GM15510 (cell line): ENCODE data around the gene HOXA6.

Source experiments
- POLR2A ChIP-seq: IDR thresholded peaks from 3 replicates; pipeline ENCODE4 v1.6.1; 2011; ENCODE audit warnings: borderline replicate concordance; ENCODE audit not compliant: insufficient read length; ENCODE audit errors: extremely low read depth

The HOXA6 gene

DNA sequence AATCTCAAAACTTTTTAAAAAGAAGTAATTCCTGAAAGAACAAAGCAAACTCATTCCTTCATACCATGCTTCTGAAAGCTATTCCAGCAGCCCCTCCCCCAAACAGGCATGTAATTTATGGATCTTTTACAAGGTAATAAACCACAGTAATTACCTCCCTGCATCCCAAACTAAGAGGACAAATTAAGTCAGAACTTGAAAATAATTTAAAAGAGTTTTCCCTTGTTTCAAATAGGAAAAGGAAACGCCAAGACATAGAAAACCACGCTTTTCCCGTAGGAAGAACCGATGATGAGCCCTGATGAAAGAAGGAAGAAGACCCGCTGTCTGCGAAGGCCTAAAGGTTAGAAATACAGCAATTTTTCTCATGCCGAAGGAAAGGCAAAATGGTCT is 25.9 kb downstream of the HOXA6 start:
- no peak for TF ChIP-seq POLR2A

DNA sequence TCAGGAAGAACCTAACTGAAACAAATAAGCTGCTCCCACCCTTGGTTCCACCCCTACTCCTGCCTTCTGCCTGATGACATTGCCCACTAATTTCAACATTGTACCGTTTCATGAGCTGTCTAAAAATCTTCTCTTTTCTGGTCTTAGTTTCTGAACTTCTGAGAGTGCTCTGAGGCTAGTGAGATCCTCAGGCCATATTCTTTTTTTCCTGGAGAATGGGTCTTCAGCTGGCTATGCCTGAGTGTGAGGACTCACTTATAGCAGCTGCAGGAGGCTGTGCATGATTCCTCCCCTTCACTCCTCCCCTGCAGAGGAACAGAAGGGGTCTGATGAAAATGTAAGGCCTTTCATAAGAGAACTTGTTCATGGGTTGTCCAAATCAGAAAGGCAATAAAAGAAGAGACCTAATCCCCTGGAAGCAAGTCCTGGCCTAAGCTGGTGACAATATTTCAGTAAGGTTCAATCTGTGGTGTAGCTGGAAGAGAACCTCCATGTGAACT is 28.1 kb downstream of the HOXA6 start:
- TF ChIP-seq POLR2A = no peak

DNA sequence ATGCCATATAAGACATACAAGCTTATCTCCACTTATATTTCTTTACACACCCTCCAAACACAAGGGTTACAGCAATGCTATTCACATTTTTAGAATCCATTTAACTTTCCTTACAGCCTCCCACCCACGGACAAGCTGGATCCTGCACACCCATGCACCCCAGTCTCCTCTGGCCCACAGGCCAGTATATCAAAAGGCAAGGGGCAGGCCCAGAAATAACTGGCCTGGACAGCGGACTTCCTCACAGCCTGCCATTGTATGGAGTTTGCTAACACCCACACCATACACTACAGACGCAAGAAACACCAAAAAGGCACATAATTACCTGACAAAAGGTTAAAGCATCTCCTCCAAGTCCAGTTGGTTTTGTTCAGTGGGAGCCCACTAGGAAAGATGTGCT is 29.0 kb downstream of the HOXA6 start:
- TF ChIP-seq POLR2A = no peak

DNA sequence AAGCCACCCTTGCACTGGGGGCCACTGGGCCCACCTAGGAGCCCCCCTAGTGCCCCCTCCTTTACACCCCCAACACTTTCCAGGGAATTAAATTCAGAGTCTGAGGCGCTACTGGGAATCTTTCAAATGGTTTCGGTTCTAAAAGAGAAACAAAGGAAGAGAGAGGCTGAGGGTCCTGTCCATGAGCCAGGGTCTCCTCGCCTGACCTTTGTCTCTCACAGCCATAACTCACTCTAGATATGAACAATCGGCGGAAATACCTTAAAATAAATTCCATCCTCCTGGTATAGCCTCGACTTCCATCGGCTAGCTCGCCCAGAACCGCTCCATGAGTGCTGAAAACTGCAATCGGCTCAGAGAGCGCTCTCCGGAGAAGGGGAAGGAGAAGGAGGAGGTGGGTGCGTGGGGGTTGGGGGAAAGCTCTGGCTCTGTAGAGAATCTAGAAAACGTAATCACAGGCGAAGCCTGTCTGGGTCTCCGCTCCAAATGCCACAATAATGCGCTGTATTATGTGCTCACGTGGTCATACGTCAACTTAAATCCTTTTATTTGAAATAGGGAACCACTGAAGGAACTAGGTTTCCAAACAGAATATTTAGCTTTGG is 29.6 kb downstream of the HOXA6 start:
- no peak for TF ChIP-seq POLR2A

DNA sequence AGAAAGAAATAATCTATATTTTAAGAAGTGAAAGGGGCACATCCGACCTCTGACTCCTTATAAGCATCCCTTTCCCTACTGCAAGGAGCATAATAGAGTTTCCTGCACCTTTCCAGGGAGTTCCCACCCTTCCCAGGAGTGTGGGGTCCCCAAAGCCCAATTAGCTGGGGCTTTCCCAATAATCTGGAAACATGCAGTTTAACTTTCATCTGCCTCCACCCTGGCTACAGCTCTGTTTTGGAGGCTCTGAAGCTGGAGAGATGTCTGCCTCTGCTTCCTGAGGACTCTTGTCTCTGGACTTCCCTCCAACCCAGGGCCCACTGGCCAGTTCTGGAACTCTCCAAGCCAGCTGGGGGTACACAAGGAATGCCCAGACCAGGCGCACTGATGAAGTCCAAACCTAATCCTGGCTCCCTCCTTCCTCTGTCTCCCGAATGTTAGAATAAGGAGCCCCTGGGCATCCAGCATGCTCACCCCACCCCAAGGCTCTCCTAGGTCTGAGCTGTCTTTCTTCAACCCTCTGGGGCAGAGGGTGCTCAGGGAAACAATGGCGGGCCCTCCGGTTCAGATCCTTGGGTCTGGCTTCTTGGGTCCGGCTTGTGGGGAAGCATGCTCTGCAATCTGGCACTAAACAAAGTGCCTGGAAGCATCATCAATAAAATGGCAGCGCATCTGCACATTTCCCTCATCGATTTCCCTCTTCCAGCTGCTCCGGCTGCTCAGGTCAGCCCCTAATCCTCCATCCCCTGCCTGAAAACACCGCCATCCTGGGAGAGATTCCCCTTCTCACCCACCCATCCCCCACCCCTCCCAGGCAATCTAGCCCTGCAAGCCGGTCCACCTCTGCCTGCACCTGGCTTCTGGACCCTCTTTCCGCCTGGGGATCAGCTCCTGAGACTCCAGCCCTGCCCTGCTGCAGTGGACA is 30.4 kb downstream of the HOXA6 start:
- no peak for TF ChIP-seq POLR2A

DNA sequence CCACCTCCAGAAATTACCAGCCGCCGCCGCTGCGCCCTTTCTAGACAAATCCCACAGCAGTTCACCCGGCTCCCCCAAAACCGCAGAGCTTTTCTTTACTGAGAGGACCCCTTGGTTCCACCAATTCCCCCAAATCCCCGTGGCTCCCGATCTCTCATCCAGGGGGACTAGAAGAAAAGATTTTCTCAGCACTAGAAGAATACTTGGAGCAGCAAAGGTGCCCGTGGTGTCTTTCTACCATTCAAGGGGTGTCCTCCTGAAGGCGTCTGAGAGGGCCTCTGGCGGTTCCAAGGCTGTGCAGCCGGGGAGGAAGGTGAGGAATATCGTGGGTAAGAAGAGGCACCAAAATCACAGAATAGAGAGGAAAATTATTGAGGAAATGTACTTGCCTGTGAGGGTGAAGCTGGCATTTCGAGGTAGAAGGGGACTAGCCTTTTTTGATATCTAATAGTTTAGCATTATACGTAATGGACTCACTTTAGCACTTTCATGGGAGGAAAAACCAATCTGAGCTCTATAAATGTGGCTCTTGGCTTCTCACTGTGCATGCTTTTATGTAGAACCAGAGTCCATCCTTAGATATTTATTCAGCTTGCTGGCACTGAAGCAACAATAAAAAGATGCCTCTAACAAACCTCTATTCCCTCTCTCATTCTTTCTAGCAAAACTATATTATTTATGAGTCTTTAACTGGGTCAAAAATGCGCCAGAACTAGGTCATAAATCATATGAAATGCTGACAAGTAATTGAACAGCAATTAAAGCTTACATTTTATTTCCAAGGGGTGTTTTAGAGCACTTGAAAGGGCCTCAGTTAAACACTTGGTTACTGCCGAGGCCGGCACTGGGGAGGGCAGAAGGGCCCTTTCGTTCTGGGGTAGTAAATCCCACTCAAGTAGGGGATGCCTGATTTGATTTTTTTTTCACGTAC is 31.3 kb downstream of the HOXA6 start:
- TF ChIP-seq POLR2A = no peak

DNA sequence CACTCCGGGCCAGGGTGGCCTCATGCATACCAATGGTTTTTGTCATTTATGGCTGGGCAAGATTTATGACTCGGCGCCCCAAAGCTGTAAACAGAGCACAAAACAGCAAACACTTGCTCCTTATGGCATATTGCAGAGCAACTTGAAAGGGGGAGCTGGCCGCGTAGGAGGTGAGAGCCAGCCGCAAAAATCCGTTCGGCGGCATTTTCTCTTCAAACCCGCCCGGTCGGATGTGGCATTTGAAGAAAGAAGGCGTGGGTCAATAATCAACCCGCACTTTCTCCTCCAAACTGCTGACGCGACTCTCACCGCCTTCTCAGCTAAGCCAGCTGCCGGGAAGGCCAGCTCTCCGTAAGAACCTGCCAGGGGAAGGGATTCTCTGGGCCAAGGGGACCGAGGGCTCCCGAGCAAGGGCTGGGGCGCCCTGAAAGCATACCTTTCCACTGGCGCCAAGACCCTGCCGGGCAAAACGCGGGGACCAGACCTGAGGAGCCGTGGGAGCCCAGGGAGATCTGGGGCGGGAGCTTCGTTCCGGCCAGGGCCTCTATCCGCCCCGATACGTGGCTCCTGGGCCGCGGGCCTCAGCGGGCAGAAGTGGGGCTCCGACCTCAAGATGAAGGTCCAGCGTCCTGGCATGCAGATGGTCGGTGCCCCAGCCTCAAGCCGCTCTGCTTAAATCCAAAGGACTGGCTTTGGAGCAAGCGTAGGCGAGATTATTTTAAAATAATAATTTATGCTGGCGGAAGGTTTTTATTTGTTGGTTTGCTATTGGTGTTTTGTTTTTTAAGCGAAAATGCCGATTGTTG is 32.1 kb downstream of the HOXA6 start:
- TF ChIP-seq POLR2A = no peak

DNA sequence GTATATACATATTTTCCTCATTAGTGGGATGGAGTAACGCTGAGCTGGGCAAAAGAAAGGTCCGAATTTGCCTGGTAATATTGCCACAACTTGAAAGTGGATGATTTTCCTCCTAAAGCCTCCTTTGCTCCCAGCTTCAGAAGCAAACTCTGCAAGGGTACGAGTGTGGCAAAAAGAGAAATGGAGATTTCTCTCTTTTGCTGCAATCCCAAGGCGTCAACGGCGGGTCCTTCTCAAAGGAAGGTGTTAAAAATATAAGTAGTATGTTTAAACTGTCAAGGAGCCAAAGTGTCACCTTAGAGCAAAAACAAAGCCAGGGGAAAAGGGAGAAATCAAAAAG is 32.7 kb downstream of the HOXA6 start:
- no peak for TF ChIP-seq POLR2A

DNA sequence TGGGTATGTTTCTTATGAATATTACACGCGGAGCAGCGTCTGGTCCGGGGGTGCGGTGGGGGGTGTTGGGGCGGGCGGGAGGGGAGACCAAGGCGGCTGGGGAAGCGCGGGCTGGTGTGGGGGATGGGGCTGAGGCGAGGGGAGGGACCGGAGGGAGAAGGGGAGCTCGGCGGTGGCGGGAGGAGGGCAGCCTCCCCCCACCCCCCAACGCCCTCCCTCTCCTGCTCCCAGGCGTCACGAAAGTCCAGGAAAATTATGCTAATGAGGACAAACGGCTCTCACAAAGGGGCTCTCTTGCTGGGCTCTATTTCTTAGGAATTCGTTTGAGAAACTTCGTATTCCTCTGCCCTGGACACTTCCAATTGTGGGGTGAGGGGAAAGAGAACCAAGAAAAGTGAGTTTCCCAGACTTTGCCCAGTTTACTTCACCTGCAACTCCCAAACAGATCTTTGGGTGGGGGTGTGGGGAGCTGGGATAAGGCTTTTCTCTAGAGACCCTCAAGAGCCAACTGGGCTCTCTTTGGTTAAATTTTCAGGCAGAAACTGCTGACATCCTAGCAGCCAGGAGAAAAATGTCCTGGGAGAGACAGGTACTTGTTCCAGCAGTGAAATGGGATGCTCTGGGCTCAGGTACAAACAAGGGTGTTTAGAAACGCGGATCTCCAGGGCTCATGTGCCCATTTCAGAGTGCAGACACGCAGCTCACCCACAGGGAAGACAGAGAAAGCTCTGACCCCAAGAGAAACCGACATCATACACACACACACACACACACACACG is 33.4 kb downstream of the HOXA6 start:
- no peak for TF ChIP-seq POLR2A

DNA sequence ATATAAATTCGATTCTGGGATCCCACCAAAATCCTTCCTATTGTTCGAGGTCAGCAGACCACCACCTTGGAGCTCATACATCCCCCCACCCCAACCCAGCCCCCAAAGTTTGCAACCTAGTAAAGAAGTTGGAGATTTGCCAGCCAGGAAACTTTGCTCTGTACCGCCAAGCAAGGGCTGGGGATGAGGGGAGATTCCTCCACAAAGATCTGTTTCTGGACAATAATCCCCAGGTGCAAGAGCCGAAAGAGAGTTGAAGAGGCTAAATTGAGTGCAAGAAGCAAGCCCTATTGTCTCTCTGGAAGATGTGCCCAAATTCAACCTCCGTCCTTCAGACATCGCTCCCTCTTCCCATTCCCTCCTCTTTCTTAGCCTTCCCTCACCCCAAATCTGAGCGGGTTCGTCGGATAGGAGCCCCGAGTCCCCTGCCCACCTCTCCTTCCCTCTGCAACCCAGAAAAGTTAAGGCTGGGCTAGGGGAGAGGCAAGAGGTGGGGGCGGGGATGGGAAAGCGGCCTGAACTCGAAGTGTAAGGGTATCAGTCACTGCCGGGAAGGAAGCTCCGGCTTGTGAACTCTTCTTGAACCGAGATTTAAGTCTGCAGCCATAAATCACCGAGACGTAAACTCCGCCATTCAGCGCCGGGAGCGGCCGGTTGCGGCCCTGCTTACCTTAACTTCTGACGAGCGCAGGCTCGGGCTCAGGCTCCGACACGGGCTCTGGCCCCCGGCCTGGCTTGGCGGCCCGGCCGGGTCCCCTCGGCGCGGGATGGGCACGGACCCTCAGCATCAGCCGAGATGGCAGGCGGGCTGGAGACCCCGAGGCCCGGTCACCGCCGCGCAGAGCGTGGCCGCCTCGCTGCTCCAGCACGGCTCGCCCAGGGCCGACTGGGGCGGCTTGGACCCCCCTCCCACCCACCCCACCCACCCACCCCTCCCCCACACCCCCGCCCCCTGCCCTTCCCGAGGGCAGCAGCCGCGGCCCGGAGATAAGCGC is 34.3 kb downstream of the HOXA6 start:
- no peak for TF ChIP-seq POLR2A

DNA sequence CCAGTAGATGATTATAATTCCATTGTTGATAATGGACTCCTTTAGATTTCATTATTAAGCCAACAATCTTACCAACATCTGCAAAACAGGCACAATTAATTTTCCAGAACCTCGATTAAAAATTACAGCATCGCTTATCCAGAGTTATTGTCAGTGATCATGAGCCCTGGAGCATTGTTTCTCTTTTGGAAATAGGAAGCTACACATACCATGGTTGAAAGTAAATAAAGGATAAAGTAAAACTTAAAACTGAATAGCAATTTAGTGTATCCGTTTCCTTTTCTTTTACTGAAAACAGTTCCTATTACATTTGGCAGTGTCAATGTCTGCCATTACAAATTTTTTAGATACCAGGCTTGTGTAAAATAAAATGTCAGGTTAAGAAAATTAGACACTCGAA is 35.2 kb downstream of the HOXA6 start:
- no peak for TF ChIP-seq POLR2A

DNA sequence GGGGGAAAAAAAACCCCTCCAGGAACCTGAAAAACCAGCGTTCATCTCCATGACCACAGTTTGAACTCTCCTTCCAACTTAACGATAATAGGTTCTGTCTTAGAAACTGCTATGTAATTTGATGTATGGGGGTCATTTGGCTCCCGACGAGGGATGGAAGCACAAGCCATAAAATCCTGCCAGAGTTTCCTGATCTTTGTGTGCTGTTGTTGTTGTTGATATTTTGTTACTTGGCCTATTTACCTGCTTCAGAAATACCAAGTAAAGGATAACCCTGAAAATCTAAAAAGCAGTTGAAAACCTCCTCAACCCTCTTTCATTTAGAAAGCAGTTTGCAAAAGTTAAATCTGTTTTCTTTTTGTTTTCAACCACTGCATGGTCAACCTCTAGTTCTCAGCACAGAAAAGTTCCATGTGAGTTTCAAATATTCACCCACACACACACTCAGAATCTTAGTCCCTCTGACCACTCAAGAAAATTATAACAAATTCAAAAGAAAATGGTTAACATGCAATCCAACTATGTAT is 35.8 kb downstream of the HOXA6 start:
- TF ChIP-seq POLR2A = no peak
